H1 (cell line): ENCODE data around the gene BARHL1. TPM values are rescaled to one million over a fixed set of nuclear protein-coding genes. Genes with fewer than 3 reads are reported as not detected.
A peak's percentile ranks its signal among the peaks of the same experiment; 100 is the strongest.

Experiments used
- CTCF ChIA-PET: fragments of 300-600 bp; sonication (Branson Sonifier 250); formaldehyde crosslinking; loops from one replicate; lab custom pipeline; 2021; ENCODE audit not compliant: partially characterized antibody; lab: Charles Lee
- POLR2A ChIA-PET: fragments of 300-600 bp; sonication (Branson Sonifier 250); formaldehyde crosslinking; loops from one replicate; lab custom pipeline; 2021; ENCODE audit warnings: inconsistent platforms; ENCODE audit not compliant: partially characterized antibody; lab: Charles Lee
- DNase-seq, 2 experiments: peaks; one replicate each; pipeline versions ENCODE4 v3.0.0 to v3.0.0-alpha.2; 2010 to 2022; ENCODE audit warnings: low spot score in 2 of 2, low read depth in 1 of 2, mixed read lengths in 1 of 2
- FAIRE-seq: peaks from 2 replicates; lab custom pipeline; 2011; peaks lifted over from hg19 to GRCh38; lab: Jason Lieb, UNC
- H2AFZ ChIP-seq: 2 replicates; pipeline ENCODE4 v1.8.1; 2012; ENCODE audit warnings: low read length, inconsistent platforms
- H2AK5ac ChIP-seq: 2 replicates; pipeline ENCODE4 v1.6.1; 2013; ENCODE audit warnings: low read depth, low read length
- H2BK120ac ChIP-seq: replicated peaks from 2 replicates; pipeline ENCODE3; 2013; ENCODE audit warnings: low read depth, low read length, inconsistent platforms
- H2BK12ac ChIP-seq: 2 replicates; pipeline ENCODE4 v1.6.1; 2013; ENCODE audit warnings: low read depth, low read length
- H2BK15ac ChIP-seq: 2 replicates; pipeline ENCODE4 v1.6.1; 2013; ENCODE audit warnings: low read length
- H2BK20ac ChIP-seq: 2 replicates; pipeline ENCODE4 v1.6.1; 2013; ENCODE audit warnings: low read length
- H2BK5ac ChIP-seq: 2 replicates; pipeline ENCODE4 v1.6.1; 2013; ENCODE audit warnings: low read depth, low read length
- H3K14ac ChIP-seq: 2 replicates; pipeline ENCODE4 v1.6.1; 2013; ENCODE audit warnings: inconsistent platforms; ENCODE audit not compliant: insufficient read length
- H3K18ac ChIP-seq: 2 replicates; pipeline ENCODE4 v1.6.1; 2013; ENCODE audit warnings: low read length; ENCODE audit errors: extremely low read depth
- H3K23ac ChIP-seq: 2 replicates; pipeline ENCODE4 v1.6.1; 2013; ENCODE audit warnings: inconsistent platforms; ENCODE audit not compliant: insufficient read length
- H3K23me2 ChIP-seq: 2 replicates; pipeline ENCODE4 v1.6.1; 2013; ENCODE audit warnings: low read depth, low read length
- H3K27ac ChIP-seq: 2 replicates; pipeline ENCODE4 v1.6.1; 2011; ENCODE audit warnings: low read depth, low read length, inconsistent platforms
- H3K27me3 ChIP-seq, 4 experiments: replicated peaks in 1 of 4; 1 replicate in 1 of 4; 2 replicates in 3 of 4; pipeline versions ENCODE4 v1.6.1 to v1.8.1; 2011 to 2013; ENCODE audit warnings: low read length in 3 of 4, mild to moderate bottlenecking in 3 of 4, inconsistent platforms in 2 of 4, mixed read lengths in 2 of 4, moderate library complexity in 1 of 4; ENCODE audit not compliant: control insufficient read depth in 3 of 4, insufficient read depth in 3 of 4; ENCODE audit errors: extremely low read depth in 1 of 4
- H3K36me3 ChIP-seq, 4 experiments: 2 replicates each; pipeline versions ENCODE4 v1.6.1 to v1.8.1; 2011 to 2013; ENCODE audit warnings: mild to moderate bottlenecking in 4 of 4, low read length in 3 of 4, moderate library complexity in 2 of 4, control low read depth in 1 of 4, inconsistent platforms in 1 of 4; ENCODE audit not compliant: insufficient read depth in 4 of 4, control insufficient read depth in 2 of 4
- H3K4ac ChIP-seq: replicated peaks from 2 replicates; pipeline ENCODE3; 2013; ENCODE audit warnings: low read length, low read depth, mixed read lengths, inconsistent platforms; ENCODE audit not compliant: insufficient read length
- H3K4me1 ChIP-seq, 4 experiments: replicated peaks in 1 of 4; 1 replicate in 1 of 4; 2 replicates in 3 of 4; pipeline versions ENCODE4 v1.6.1 to v1.8.1; 2011 to 2013; ENCODE audit warnings: low read length in 3 of 4, inconsistent platforms in 2 of 4, mixed read lengths in 1 of 4; ENCODE audit not compliant: insufficient read depth in 4 of 4, control insufficient read depth in 3 of 4
- H3K4me2 ChIP-seq, 2 experiments: 2 replicates each; pipeline versions ENCODE4 v1.6.1 to v1.8.1; 2011 to 2013; ENCODE audit warnings: low read depth in 2 of 2, low read length in 2 of 2, control low read depth in 1 of 2, inconsistent platforms in 1 of 2, mild to moderate bottlenecking in 1 of 2; ENCODE audit not compliant: insufficient read depth in 1 of 2
- H3K4me3 ChIP-seq, 4 experiments: fragments of 200-600, 300-600 bp in 1 of 4; sonication (generic), shearing (Covaris generic), sonication (Bioruptor Twin) in 1 of 4; 2 replicates each; pipeline versions ENCODE4 v1.5.1 to v1.8.1; 2011 to 2016; ENCODE audit warnings: low read length in 4 of 4, low read depth in 3 of 4, control low read depth in 2 of 4, inconsistent platforms in 2 of 4, mild to moderate bottlenecking in 2 of 4, mixed read lengths in 1 of 4, moderate library complexity in 1 of 4; ENCODE audit not compliant: insufficient read depth in 2 of 4; ENCODE audit errors: extremely low read depth in 1 of 4
- H3K56ac ChIP-seq: replicated peaks from 2 replicates; pipeline ENCODE3; 2013; ENCODE audit warnings: low read depth, mild to moderate bottlenecking, mixed read lengths, low read length, inconsistent platforms; ENCODE audit not compliant: insufficient read length
- H3K79me1 ChIP-seq: 2 replicates; pipeline ENCODE4 v1.6.1; 2013; ENCODE audit warnings: low read depth, low read length, control low read depth
- H3K79me2 ChIP-seq, 2 experiments: 2 replicates each; pipeline versions ENCODE4 v1.6.1 to v1.8.1; 2012 to 2013; ENCODE audit warnings: low read length in 2 of 2, mild to moderate bottlenecking in 2 of 2, inconsistent platforms in 1 of 2; ENCODE audit not compliant: insufficient read depth in 2 of 2, control insufficient read depth in 1 of 2
- H3K9ac ChIP-seq, 4 experiments: replicated peaks in 1 of 4; 1 replicate in 1 of 4; 2 replicates in 3 of 4; pipeline versions ENCODE4 v1.6.1 to v1.8.1; 2011 to 2013; ENCODE audit warnings: low read depth in 3 of 4, low read length in 3 of 4, control low read depth in 2 of 4, mild to moderate bottlenecking in 2 of 4, moderate library complexity in 2 of 4, inconsistent platforms in 1 of 4; ENCODE audit errors: extremely low read depth in 1 of 4
- H3K9me3 ChIP-seq, 2 experiments: 2 replicates each; pipeline versions ENCODE4 v1.6.1 to v1.8.1; 2012 to 2013; ENCODE audit warnings: mild to moderate bottlenecking in 2 of 2, moderate library complexity in 2 of 2, control low read depth in 1 of 2, inconsistent platforms in 1 of 2, low read depth in 1 of 2, low read length in 1 of 2, mixed read lengths in 1 of 2; ENCODE audit not compliant: insufficient read depth in 2 of 2
- H4K20me1 ChIP-seq, 2 experiments: replicated peaks in 1 of 2; 2 replicates each; pipeline versions ENCODE3 to v1.8.1; 2011 to 2013; ENCODE audit warnings: inconsistent platforms in 2 of 2, low read length in 2 of 2, mild to moderate bottlenecking in 1 of 2; ENCODE audit not compliant: insufficient read depth in 2 of 2, control insufficient read depth in 1 of 2
- H4K5ac ChIP-seq: 2 replicates; pipeline ENCODE4 v1.6.1; 2013; ENCODE audit warnings: low read length, low read depth, mixed read lengths, inconsistent platforms; ENCODE audit not compliant: insufficient read length
- H4K8ac ChIP-seq: 2 replicates; pipeline ENCODE4 v1.8.0; 2013; ENCODE audit warnings: mild to moderate bottlenecking, moderate library complexity, low read length, inconsistent platforms; ENCODE audit not compliant: insufficient read depth; ENCODE audit errors: extremely low read depth
- H4K91ac ChIP-seq: replicated peaks from 2 replicates; pipeline ENCODE3; 2013; ENCODE audit warnings: low read length, mixed read lengths, inconsistent platforms; ENCODE audit not compliant: insufficient read length
- BACH1 ChIP-seq: IDR thresholded peaks from 2 replicates; pipeline ENCODE4 v1.6.1; 2012; ENCODE audit warnings: low read length, improper control_type of control experiment
- CBX5 ChIP-seq: fragments of 300-800, 300-1000 bp; sonication (generic); IDR thresholded peaks from 2 replicates; pipeline ENCODE4 v1.7.1; 2016; ENCODE audit warnings: antibody characterized with exemption, low read length, low read depth
- CHD1 ChIP-seq: IDR thresholded peaks from 2 replicates; pipeline ENCODE4 v1.6.1; 2012; ENCODE audit warnings: low read depth, low read length, improper control_type of control experiment
- EP300 ChIP-seq, 2 experiments: IDR thresholded peaks; 1 replicate in 1 of 2; 2 replicates in 1 of 2; pipeline ENCODE4 v1.6.1; 2011 to 2012; ENCODE audit warnings: low read depth in 2 of 2, low read length in 2 of 2, mild to moderate bottlenecking in 2 of 2, borderline replicate concordance in 1 of 2, inconsistent platforms in 1 of 2, moderate library complexity in 1 of 2
- GTF2F1 ChIP-seq: IDR thresholded peaks from 2 replicates; pipeline ENCODE4 v1.6.1; 2012; ENCODE audit warnings: low read depth, low read length, improper control_type of control experiment, borderline replicate concordance
- RBBP5 ChIP-seq: IDR thresholded peaks from 2 replicates; pipeline ENCODE4 v1.7.1; 2012; ENCODE audit warnings: low read depth, mild to moderate bottlenecking, inconsistent platforms, low read length, moderate library complexity, borderline replicate concordance
- SAP30 ChIP-seq: fragments of 300-600 bp; sonication (generic); IDR thresholded peaks from 2 replicates; pipeline ENCODE4 v1.7.1; 2012; ENCODE audit warnings: low read length, moderate library complexity, mild to moderate bottlenecking, inconsistent platforms; ENCODE audit not compliant: insufficient read depth, insufficient replicate concordance
- SRF ChIP-seq: IDR thresholded peaks from 2 replicates; pipeline ENCODE4 v1.6.1; 2011; ENCODE audit warnings: mild to moderate bottlenecking, low read depth, low read length, moderate library complexity
- TAF1 ChIP-seq: IDR thresholded peaks from 2 replicates; pipeline ENCODE4 v1.6.1; 2011; ENCODE audit warnings: mild to moderate bottlenecking, low read depth, low read length
- TEAD4 ChIP-seq: IDR thresholded peaks from 2 replicates; pipeline ENCODE4 v1.6.1; 2012; ENCODE audit warnings: low read depth, low read length, inconsistent platforms, mixed read lengths
- ZNF274 ChIP-seq: IDR thresholded peaks from 2 replicates; pipeline ENCODE4 v1.7.0; 2012; ENCODE audit warnings: low read length, borderline replicate concordance; ENCODE audit errors: extremely low read depth
- WGBS, 2 experiments: shearing (Covaris generic) in 1 of 2; methylation state at CpG; one replicate each; pipeline versions ENCODE4 v1.1.6 to v1.1.7; 2013 to 2015; ENCODE audit warnings: low lambda C conversion rate in 2 of 2, mixed read lengths in 2 of 2, inconsistent platforms in 1 of 2, low coverage in 1 of 2, missing lambda C conversion rate in 1 of 2; ENCODE audit not compliant: insufficient replicate concordance in 2 of 2, insufficient coverage in 1 of 2, insufficient read length in 1 of 2; ENCODE audit errors: extremely low coverage in 1 of 2, missing lambda C conversion rate in 1 of 2; 5-methylcytosine and 5-hydroxymethylcytosine counted together
- polyA plus RNA-seq, 7 experiments: library from polyadenylated mRNA; depleted of rRNA in 3 of 7; stranded (reverse) in 5 of 7; unstranded in 2 of 7; fragments of >200 nt in 5 of 7; fragments of 200-250 nt in 2 of 7; gene quantifications; 1 replicate in 5 of 7; 2 replicates in 1 of 7; 4 replicates in 1 of 7; pipeline versions ENCODE4 v1.2.1 to v1.2.3, GENCODE V29; 2011 to 2013; ENCODE audit warnings: missing spikeins in 2 of 7, mixed read lengths in 2 of 7
- total RNA-seq: library from RNA; stranded (reverse); fragmentation: NEBNext Ultra II Directional; extraction: Animal tissue kit (Norgen Biotek cat#: 25700); gene quantifications from 2 replicates; pipeline ENCODE4 v1.2.1, GENCODE V29; 2021

Gene BARHL1
- total and polyA plus RNA-seq, 2 of the 8 experiments (the other 6 are each of a cell fraction or from before 2014, with no cell fraction given), result not detected

DNA sequence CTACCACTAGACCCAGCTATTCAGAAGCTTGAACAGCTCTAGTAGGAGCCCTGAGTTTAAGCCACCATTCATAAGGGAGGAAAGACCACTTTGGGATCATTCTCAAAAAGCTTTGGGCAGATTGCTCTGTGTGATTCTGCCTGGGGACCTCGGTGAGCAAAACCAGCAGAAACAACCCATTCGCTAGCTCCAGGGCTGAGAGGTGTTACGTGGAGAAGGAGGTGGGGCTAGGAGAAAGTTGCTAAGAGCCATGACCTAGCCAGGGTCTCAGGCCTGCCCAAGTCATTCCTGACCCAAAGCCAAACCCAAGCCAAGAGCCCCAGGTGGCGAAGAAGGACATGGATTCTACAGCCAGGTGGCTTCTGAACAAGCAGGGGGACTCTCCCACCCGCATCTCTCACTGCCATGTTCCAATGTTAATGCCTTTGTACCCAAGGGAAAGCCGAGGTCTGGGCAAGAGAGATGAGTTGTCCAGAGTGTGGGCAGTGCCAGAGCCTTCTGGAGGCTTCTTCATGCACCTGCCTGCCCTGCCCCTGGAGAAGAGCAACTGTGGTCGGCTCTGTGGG lies 4.0 kb upstream of the BARHL1 start:
- FAIRE-seq, result no peak
- Histone ChIP-seq H2BK20ac (no peak overlapping the region), H3K9ac (no peak overlapping the region; a peak in 2 of 7 replicates), H3K23me2 (peaks cover 4% of the 10 kb centered on the region; the same call in 1 of the 2 replicates), H3K18ac (no peak overlapping the region; the same call in 1 of the 2 replicates), H3K36me3 (peaks cover 0 to 4% (median 0%) of the 10 kb centered on the region in 4 experiments; a peak in 1 of 8 replicates)
- TF ChIP-seq CBX5 (no peak), EP300 (IDR thresholded peaks at IDR 0.05; ENCODE audit: borderline replicate concordance in 1 of 2, low read depth in 2 of 2, low read length in 2 of 2) (no peak), GTF2F1 (no peak), BACH1 (no peak), ZNF274 (no peak), CHD1 (no peak), SAP30 (no peak), TEAD4 (no peak), TAF1 (no peak), RBBP5 (no peak), SRF (no peak)
- TF ChIP-seq, all 59 proteins: peak for 0
- Histone ChIP-seq H3K4me1 (peaks cover 0 to 24% (median 13%) of the 10 kb centered on the region in 4 experiments; a peak in 6 of 7 replicates), H2AK5ac (no peak overlapping the region), H3K79me2 (no peaks in the 10 kb centered on the region), H2BK5ac (no peak overlapping the region), H4K20me1 (peaks cover 6 to 17% of the 10 kb centered on the region in 2 experiments), H3K27me3 (peaks cover 57 to 84% (median 82%) of the 10 kb centered on the region in 4 experiments), H3K79me1 (no peaks in the 10 kb centered on the region; the same call in 1 of the 2 replicates), H2BK12ac (no peak overlapping the region), H2AFZ (no peak overlapping the region), H4K91ac (no peak overlapping the region), H2BK15ac (0 out of 2 replicates have a peak overlapping the region, but pooled peaks have one; percentile 46), H3K56ac (no peak overlapping the region), H2BK120ac (no peak overlapping the region), H3K27ac (no peak overlapping the region), H3K4me3 (no peak overlapping the region), H3K4me2 (no peak overlapping the region; a peak in 1 of 4 replicates), H3K14ac (no peak overlapping the region), H3K23ac (no peak overlapping the region), H4K5ac (no peak overlapping the region), H3K4ac (peak overlapping the region; percentile 41), H4K8ac (no peak overlapping the region), H3K9me3 (no peaks in the 10 kb centered on the region)
- no peak for DNase-seq
- WGBS, 2 experiments, result 58% methylated on average over 7 of the region's 7 CpGs; no CpG with 5 or more reads in 1 of the 2 experiments
- ChIA-PET CTCF (interaction anchor here (1.3 to 1.5 kb wide), 6 partner anchors 11 to 222 kb away, joined by 3 to 8 read pairs (median 4); no protein-coding TSS in a partner anchor), POLR2A (no interaction called here)
